PC-9 (cell line): ENCODE measurements around the gene HS3ST4.

ENCODE experiments used
- EZH2 ChIP-seq: fragments of 200-600 bp; sonication (generic); IDR thresholded peaks from 2 replicates; pipeline ENCODE4 v1.8.0; 2017; ENCODE audit warnings: antibody characterized with exemption, low read depth
- TF ChIP-seq, protein P1 (sequence below): fragments of 200-600 bp; sonication (generic); conservative IDR thresholded peaks from 2 replicates; pipeline ENCODE4 v1.6.1; 2017; ENCODE audit warnings: mixed run types, antibody characterized with exemption, mild to moderate bottlenecking, moderate library complexity

DNA sequence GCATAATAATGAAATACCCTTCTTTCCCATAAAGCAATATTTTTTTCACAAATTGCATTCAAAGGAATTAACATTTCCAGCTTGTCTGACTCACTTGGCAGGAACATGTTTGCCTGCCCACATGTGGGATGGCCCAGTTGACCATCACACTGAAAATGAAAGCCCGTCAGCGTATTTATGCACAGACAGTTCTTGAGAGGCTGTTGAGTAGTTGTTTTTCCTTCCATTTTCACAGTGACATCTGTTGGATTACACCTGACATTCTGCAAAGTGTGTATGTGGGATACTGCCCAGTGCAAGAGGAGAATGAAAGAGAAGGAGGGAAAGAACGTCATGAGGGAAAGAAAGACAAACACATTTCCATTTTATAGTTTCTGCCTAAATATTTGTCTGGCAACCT lies 29.7 kb downstream of the HS3ST4 start:
- no peak for TF ChIP-seq EZH2
- TF ChIP-seq, protein P1, sequence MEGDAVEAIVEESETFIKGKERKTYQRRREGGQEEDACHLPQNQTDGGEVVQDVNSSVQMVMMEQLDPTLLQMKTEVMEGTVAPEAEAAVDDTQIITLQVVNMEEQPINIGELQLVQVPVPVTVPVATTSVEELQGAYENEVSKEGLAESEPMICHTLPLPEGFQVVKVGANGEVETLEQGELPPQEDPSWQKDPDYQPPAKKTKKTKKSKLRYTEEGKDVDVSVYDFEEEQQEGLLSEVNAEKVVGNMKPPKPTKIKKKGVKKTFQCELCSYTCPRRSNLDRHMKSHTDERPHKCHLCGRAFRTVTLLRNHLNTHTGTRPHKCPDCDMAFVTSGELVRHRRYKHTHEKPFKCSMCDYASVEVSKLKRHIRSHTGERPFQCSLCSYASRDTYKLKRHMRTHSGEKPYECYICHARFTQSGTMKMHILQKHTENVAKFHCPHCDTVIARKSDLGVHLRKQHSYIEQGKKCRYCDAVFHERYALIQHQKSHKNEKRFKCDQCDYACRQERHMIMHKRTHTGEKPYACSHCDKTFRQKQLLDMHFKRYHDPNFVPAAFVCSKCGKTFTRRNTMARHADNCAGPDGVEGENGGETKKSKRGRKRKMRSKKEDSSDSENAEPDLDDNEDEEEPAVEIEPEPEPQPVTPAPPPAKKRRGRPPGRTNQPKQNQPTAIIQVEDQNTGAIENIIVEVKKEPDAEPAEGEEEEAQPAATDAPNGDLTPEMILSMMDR = no peak
